DOHH2 (cell line): Measurements from ENCODE around the gene SPIRE1.

Experiments used
- CTCF ChIP-seq: fragments of 200-600 bp; sonication (generic); IDR thresholded peaks from one replicate; pipeline ENCODE4 v1.5.1; 2014; ENCODE audit warnings: antibody characterized with exemption, mild to moderate bottlenecking, low read depth, low read length; ENCODE audit not compliant: poor library complexity, severe bottlenecking
- EZH2phosphoT487 ChIP-seq: fragments of 200-600 bp; sonication (generic); IDR thresholded peaks from 2 replicates; pipeline ENCODE4 v1.6.1; 2017; ENCODE audit warnings: borderline replicate concordance, mild to moderate bottlenecking, antibody characterized with exemption, low read length, moderate library complexity, mixed read lengths

- TF ChIP-seq CTCF (no peak), EZH2phosphoT487 (no peak)
Measured at GRCh38 chr18:12429556-12429955, 228.4 kb downstream of the SPIRE1 start.
